ENCODE measurements around the gene MTG1.

Gene MTG1

GRCh38 chr10:133394064-133394663 is at the start of gene MTG1:
TSS of gene MTG1 (plus strand) at chr10:133394157. CDS start at chr10:133394221, 64 bp downstream.
- Histone ChIP-seq H3K4me3 (ENCODE audit: low read depth, low read length) (peak within 1 kb of the TSS; percentile 88), H3K27me3 (ENCODE audit: control insufficient read depth, insufficient read depth, low read length) (no peaks in the 10 kb centered on the region), H3K79me2 (peaks cover 14% of the 10 kb centered on the region), H3K4me2 (ENCODE audit: low read length) (peak within 1 kb of the TSS; percentile 67), H3K9me3 (ENCODE audit: control insufficient read depth, low read length) (no peaks in the 10 kb centered on the region), H3K9ac (peak within 1 kb of the TSS; percentile 89), H3K4me1 (peaks cover 2% of the 10 kb centered on the region), H3K27ac (peak within 1 kb of the TSS; percentile 57), H3K36me3 (ENCODE audit: control insufficient read depth, insufficient read depth, low read length) (no peaks in the 10 kb centered on the region), H2AFZ (peak within 1 kb of the TSS; percentile 87)
- TF ChIP-seq CTCF (IDR thresholded peaks at IDR 0.05) = peak; percentile 34

GRCh38 chr10:133344236-133344635 is 49.7 kb upstream of the MTG1 start:
- no peak overlapping the region for H3K9ac ChIP-seq
- H3K79me2 ChIP-seq = no peaks in the 10 kb centered on the region
- no peaks in the 10 kb centered on the region for H3K36me3 ChIP-seq (ENCODE audit: control insufficient read depth, insufficient read depth, low read length)
- no peak overlapping the region for H3K4me3 ChIP-seq (ENCODE audit: low read depth, low read length)
- H3K9me3 ChIP-seq (ENCODE audit: control insufficient read depth, low read length) = no peaks in the 10 kb centered on the region
- H3K4me1 ChIP-seq = no peaks in the 10 kb centered on the region
- no peak overlapping the region for H3K4me2 ChIP-seq (ENCODE audit: low read length)
- no peak overlapping the region for H3K27ac ChIP-seq
- H3K27me3 ChIP-seq (ENCODE audit: control insufficient read depth, insufficient read depth, low read length) = no peaks in the 10 kb centered on the region
- no peak for TF ChIP-seq CTCF (IDR thresholded peaks at IDR 0.05)
- H2AFZ ChIP-seq = no peak overlapping the region

GRCh38 chr10:133346413-133346812 is 47.5 kb upstream of the MTG1 start:
- Histone ChIP-seq H3K4me2 (ENCODE audit: low read length) (no peak overlapping the region), H3K4me3 (ENCODE audit: low read depth, low read length) (no peak overlapping the region), H3K27ac (no peak overlapping the region), H3K27me3 (ENCODE audit: control insufficient read depth, insufficient read depth, low read length) (no peaks in the 10 kb centered on the region), H3K9me3 (ENCODE audit: control insufficient read depth, low read length) (no peaks in the 10 kb centered on the region), H2AFZ (no peak overlapping the region), H3K36me3 (ENCODE audit: control insufficient read depth, insufficient read depth, low read length) (no peaks in the 10 kb centered on the region), H3K79me2 (no peaks in the 10 kb centered on the region), H3K9ac (no peak overlapping the region), H3K4me1 (no peaks in the 10 kb centered on the region)
- TF ChIP-seq CTCF (IDR thresholded peaks at IDR 0.05) = no peak

GRCh38 chr10:133347710-133348517 is 46.0 kb upstream of the MTG1 start:
- H3K4me1 ChIP-seq = no peaks in the 10 kb centered on the region
- no peaks in the 10 kb centered on the region for H3K36me3 ChIP-seq (ENCODE audit: control insufficient read depth, insufficient read depth, low read length)
- no peaks in the 10 kb centered on the region for H3K9me3 ChIP-seq (ENCODE audit: control insufficient read depth, low read length)
- H3K4me2 ChIP-seq (ENCODE audit: low read length) = no peak overlapping the region
- no peak overlapping the region for H3K9ac ChIP-seq
- H3K4me3 ChIP-seq (ENCODE audit: low read depth, low read length) = no peak overlapping the region
- H2AFZ ChIP-seq = no peak overlapping the region
- no peaks in the 10 kb centered on the region for H3K79me2 ChIP-seq
- H3K27me3 ChIP-seq (ENCODE audit: control insufficient read depth, insufficient read depth, low read length) = no peaks in the 10 kb centered on the region
- no peak overlapping the region for H3K27ac ChIP-seq
- TF ChIP-seq CTCF (IDR thresholded peaks at IDR 0.05) = no peak

Data from parathyroid adenoma (tissue), 2 donors.